Astrocyte (in vitro differentiated cells and primary cell): ENCODE data around the gene PTH2R.

Source experiments
- EZH2 ChIP-seq: IDR thresholded peaks from 2 replicates; pipeline ENCODE4 v1.6.1; 2012; ENCODE audit warnings: mild to moderate bottlenecking, low read length, inconsistent platforms; ENCODE audit not compliant: insufficient read depth
- TF ChIP-seq, protein P1 (sequence below): IDR thresholded peaks from 2 replicates; pipeline ENCODE4 v1.5.1; 2011; ENCODE audit warnings: low read depth, mild to moderate bottlenecking, inconsistent platforms, low read length, moderate library complexity; ENCODE audit not compliant: insufficient read depth

DNA sequence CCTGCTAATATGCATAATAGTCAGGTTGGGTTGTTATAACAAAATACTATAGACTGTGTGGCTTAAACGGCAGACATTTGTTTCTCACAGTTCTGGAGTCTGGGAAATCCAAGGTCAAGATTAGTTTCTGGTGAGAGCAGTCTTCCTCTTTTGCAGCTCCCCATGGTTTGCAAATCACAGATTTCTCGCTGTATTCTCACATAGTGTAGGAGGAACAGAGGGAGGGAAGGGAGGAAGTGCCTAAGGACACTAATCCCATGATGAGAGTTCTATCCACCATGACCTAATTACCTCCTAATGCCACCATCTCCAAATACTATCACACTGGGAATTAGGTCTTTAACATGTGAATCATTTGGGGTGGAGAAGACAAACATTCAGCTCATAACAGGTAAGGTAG lies 20.1 kb upstream of the PTH2R start:
- TF ChIP-seq, protein P1, sequence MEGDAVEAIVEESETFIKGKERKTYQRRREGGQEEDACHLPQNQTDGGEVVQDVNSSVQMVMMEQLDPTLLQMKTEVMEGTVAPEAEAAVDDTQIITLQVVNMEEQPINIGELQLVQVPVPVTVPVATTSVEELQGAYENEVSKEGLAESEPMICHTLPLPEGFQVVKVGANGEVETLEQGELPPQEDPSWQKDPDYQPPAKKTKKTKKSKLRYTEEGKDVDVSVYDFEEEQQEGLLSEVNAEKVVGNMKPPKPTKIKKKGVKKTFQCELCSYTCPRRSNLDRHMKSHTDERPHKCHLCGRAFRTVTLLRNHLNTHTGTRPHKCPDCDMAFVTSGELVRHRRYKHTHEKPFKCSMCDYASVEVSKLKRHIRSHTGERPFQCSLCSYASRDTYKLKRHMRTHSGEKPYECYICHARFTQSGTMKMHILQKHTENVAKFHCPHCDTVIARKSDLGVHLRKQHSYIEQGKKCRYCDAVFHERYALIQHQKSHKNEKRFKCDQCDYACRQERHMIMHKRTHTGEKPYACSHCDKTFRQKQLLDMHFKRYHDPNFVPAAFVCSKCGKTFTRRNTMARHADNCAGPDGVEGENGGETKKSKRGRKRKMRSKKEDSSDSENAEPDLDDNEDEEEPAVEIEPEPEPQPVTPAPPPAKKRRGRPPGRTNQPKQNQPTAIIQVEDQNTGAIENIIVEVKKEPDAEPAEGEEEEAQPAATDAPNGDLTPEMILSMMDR: no peak
- no peak for TF ChIP-seq EZH2
